CD1c-positive myeloid dendritic cell (primary cell): Measurements from ENCODE around the gene RAB31.
"Not testable (repeated sequence)": the region's sequence is repeated elsewhere in the genome, so short reads cannot be mapped to it uniquely, and the experiment has no call there.

Experiments used
- DNase-seq: peaks from one replicate; pipeline ENCODE4 v3.0.0-alpha.2; 2016; ENCODE audit errors: extremely low spot score

RAB31 gene

GRCh38 chr18:9708057-9708433 is at the start of gene RAB31:
Gene RAB31 (plus strand): TSS chr18:9708301. CDS start chr18:9708406, 105 bp downstream.
- peak; percentile 94 for DNase-seq

- DNase-seq: no peak
Measured at GRCh38 chr18:9659499-9660375, 48.4 kb upstream of the RAB31 start.

GRCh38 chr18:9661564-9661963 is 46.5 kb upstream of the RAB31 start:
- no peak for DNase-seq

DNA sequence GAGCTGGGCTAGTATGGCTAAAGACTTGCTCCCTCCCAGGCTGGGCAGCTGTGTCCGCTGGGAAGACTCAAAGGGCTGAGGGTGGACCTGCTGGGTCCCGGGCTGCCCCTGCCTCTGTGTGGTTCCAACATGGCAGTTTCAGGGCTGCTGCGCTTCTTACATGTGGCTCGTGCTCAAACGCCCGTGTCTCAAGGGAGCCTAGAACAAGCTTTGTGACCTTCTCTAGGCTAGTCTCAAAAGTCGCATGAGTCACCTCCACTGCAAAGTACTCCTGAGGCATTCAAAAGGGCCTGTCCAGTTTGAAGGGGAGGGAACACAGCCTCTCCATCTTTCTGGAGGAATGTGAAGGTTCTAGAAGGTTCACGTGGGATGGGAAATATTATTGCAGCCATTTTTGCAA is 44.7 kb upstream of the RAB31 start:
- no peak for DNase-seq

GRCh38 chr18:9665314-9665713 is 42.8 kb upstream of the RAB31 start:
- no peak for DNase-seq

- no peak for DNase-seq
Measured at GRCh38 chr18:9666548-9666947, 41.6 kb upstream of the RAB31 start.

GRCh38 chr18:9669016-9669415 is 39.1 kb upstream of the RAB31 start:
- DNase-seq: no peak

DNA sequence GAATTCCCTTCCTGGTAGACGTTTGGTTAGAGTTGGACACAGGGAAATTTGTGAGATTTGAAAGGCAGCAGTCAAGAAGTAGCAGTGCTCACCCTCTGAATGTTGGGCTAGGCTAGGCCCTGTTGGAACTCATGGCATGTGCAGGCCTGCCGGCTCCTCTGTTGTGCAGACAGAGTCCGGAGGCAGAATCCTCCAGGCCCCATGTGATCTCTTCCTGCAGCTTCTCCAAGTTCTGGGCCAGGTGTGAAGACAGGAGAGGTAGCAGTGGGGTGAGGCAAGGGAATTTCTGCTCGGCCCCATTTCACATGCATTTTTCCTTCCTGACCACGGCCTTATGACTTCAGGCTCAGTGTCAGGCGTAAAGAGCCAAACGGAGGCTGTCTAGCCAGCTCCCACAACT is 36.9 kb upstream of the RAB31 start:
- no peak for DNase-seq

- peak; percentile 89 for DNase-seq
Measured at GRCh38 chr18:9673296-9674251, 34.5 kb upstream of the RAB31 start.

DNA sequence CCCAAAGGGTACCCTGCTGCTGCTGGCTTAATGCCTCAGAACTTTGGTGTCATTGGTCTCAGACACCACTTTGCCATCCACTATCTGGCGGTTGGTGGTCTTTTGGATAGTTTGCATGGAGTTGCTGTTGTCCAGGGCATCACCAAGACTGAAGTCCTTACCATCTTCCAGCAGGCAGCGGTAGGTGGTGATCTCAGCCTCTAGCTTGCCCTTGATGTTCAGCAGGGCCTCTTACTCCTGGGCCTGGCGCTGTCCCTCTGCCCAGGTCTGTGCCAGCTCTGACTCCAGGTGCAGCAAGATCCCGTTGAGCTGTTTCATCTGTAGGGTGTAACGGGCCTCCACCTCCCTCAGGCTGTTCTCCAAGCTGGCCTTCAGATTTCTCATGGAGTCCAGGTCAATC is 29.9 kb upstream of the RAB31 start:
- DNase-seq: not testable (repeated sequence)

DNA sequence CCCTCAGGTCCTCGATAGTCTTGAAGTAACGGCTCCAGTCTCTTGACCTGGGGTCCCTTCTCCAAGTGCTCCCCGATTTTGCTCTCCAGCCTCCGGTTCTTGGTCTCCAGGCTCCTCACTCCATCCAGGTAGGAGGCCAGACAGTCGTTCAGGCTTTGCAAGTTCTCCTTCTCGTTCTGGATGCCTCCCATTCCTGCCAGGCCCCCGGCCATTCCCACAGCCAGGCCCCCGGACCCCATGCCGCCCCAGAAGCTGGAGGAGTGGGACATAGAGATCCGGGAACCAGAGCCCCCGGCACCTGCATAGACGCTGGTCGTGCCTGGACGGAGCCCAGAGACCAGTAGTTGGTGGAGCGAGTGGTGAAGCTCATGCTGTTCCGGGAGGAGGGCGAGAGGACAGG is 29.0 kb upstream of the RAB31 start:
- no peak for DNase-seq

DNA sequence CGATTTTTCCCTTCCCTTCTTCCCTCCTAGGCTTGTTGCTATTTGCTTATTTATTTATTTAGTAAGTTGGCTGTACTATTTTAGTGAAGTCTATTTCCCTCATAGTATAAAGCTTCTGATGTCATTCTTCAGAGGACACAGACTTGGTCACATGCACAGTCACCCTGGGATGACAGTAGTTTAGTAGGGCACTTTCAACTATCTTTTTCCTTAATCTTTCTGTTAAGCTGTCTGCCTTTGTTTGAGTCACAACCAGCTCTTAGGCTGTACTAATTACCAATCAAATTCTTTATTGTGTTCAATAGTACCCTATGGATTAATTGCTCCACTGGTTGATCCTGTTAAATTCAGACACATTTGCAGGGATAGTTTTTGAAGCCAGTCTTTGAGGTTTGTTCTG is 26.9 kb upstream of the RAB31 start:
- DNase-seq: peak; percentile 52

GRCh38 chr18:9682572-9682971 is 25.5 kb upstream of the RAB31 start:
- no peak for DNase-seq

- DNase-seq: peak; percentile 59
Measured at GRCh38 chr18:9683418-9684396, 24.4 kb upstream of the RAB31 start.

- peak; percentile 81 for DNase-seq
Measured at GRCh38 chr18:9684881-9685614, 23.1 kb upstream of the RAB31 start.

GRCh38 chr18:9685615-9685890 is 22.5 kb upstream of the RAB31 start:
- DNase-seq: peak; percentile 25

- DNase-seq: no peak
Measured at GRCh38 chr18:9688036-9688741, 19.9 kb upstream of the RAB31 start.

- no peak for DNase-seq
Measured at GRCh38 chr18:9689253-9689652, 18.8 kb upstream of the RAB31 start.

DNA sequence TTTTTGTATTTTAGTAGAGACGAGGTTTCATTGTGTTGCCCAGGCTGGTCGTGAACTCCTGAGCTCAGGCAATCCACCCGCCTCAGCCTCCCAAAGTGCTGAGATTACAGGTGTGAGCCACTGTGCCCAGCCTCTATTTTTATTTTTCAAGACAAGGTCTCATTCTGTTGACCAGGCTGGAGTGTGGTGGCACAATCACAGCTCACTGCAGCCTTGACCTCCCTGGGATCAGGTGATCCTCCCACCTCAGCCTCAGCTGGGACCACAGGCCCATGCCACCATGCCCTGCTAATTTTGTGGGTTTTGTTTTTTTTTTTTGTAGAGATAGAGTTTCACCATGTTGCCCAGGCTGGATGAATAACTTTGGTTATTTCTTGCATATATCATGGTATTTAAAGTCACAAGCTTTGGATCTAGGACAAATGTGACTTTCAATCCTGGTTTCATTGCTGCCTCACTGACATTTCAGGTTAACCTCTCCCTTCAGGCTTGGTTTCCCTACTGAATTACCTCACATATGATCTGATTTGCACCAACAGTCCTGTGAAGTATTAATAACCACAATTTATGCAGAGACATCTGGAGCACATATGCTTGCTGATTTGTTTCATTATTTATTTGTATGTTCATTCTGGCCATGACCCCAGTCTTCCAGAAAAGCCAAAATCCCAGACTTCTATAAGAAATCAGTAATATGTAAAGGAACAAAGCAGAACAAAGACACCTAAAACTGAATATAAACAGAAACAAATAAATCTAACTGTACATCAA is 17.5 kb upstream of the RAB31 start:
- DNase-seq: no peak

- DNase-seq: no peak
Measured at GRCh38 chr18:9691235-9691634, 16.9 kb upstream of the RAB31 start.
